G401 (cell line): ENCODE measurements around the gene DDN. TPM values are rescaled to one million over a fixed set of nuclear protein-coding genes. Genes with fewer than 3 reads are reported as not detected.
A peak's percentile ranks its signal among the peaks of the same experiment; 100 is the strongest.

Experiments used
- DNase-seq: peaks from one replicate; pipeline ENCODE4 v3.0.0-alpha.2; 2015; ENCODE audit warnings: low spot score
- in situ Hi-C: cut with HindIII; loops from 2 replicates; pipeline ENCODE4 v1.10.0; 2016; ENCODE audit warnings: low sequenced_read_pairs, mixed read lengths
- total RNA-seq: library from RNA; depleted of rRNA; stranded (reverse); fragments of >200 nt; shearing (Covaris generic); gene quantifications from 2 replicates; pipeline ENCODE4 v1.2.3, GENCODE V29; 2014

The DDN gene
- total RNA-seq, 1 experiment from 2014 or later = 5.2 TPM

DNA sequence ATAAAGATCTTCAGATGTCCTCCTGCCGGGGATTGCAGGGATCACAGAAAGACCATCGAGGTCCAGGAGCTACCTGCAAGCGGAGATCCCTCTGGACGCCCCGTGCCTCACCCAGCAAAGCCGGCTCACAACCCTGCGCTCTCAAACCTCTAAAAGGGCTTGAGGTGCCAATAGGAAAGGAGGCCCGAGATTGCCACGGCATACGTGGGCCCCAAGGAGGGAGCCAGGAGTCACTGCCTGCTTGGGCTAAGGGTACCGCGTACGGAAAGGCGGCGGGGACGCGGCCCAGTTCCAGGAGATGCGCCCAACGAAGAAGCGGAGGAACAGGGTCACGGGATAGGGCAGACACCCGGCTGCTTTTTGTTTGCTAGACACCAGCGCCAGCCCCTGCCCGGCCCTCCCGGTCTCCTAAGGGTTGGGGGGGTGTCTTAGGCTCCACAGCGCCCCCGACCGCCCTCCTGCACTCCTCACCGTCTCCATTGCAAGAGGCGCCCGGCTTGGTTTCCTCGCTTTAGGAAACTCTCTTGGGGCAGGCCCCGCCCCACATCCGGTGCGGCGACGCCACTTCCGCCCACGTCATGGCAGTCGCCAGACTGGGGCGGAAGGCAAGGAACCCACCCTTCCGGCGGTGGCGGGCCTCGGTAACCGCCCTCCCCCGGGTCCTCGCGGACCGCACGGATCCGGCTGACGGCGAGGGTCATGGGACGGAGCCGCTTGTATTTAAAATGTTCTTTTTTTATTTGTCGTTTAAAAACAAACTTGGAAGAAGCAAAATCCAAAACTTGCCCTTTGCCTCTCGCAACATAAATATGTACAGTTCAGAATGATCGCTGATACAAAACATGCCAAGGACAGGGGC lies 19.3 kb upstream of the DDN start, which contains the start of gene PRKAG1:
PRKAG1 (minus strand) TSS at position 516 of the 859 bp plus-strand sequence; CDS start at position 480, 36 bp downstream.
- peak; percentile 97 for DNase-seq
- in situ Hi-C loops = no loop called here

DNA sequence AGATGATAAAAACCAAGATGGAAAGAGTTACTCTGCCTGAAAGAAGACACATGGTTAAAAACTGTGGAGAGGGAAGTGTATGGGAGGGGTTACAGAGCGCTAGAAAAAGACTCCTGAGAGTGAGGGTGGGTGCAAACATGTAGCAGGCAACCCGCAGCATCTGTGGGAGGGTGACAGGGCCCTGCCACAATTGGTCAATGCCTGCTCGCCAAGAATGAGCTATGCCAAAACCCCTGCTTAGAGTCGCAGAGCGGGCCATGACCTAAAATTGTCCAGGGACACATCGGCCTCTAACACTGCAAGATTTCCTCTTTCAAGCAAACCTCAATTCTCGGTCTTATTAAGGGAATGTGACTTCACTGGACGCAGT lies 18.7 kb upstream of the DDN start:
- DNase-seq = no peak
- in situ Hi-C loops = no loop called here

DNA sequence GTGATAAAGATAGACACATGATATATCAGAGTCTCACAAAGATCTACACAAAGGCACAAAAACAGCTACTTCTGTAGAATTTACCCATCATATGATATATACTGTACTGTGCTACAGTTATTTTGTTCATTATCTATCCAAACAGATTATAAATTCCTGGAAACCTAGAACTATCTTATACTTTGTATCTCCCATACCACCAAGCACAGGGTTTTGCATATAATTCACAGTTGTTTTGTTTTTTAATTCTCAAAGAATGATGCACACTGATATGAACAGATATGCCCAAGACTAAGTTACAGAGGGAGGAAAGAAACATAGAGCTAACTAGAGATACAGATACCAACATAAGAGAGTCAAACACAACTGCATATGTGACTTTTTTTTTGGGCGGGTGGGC lies 16.0 kb upstream of the DDN start:
- in situ Hi-C loops = no loop called here
- DNase-seq = no peak

DNA sequence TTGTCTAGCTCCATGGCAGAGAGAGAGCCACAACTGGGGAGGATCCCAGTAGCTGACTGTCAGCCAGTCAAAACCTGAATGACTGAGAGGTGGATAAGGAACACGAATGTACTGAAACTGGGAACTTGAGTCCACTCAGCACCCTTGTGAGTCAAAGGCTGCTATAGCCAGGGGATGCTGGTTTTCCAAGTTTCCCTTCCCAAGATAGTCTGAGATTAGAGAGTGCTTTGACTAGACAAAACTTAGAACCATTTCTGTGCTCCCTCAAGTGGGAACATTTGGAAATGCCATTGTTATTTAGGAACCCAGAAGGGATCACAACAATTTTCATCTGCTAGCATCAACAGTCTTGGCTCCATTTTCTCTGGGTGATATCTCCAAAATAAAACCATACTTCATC lies 15.4 kb upstream of the DDN start:
- in situ Hi-C loops = no loop called here

DNA sequence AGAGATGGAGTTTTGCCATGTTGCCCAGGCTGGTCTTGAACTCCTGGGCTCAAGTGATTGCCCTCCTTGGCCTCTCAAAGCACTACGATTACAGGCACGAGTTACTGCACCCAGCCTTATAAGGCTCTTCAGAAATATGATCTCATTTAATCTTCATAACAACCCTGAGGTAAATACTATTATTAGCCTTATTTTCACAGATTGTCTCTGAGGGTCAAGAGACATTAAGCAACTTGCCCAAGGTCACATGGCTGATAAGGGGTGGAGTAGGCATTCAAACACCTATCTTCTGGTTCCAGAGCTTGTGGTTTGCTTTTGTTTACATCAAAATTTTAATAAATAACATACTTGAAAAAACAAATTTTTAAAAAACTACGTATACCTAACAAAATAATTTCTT lies 14.3 kb upstream of the DDN start:
- no peak for DNase-seq
- in situ Hi-C loops = no loop called here

More for the DNA sequence above, 15.4 kb upstream of the DDN start:
- DNase-seq = no peak

DNA sequence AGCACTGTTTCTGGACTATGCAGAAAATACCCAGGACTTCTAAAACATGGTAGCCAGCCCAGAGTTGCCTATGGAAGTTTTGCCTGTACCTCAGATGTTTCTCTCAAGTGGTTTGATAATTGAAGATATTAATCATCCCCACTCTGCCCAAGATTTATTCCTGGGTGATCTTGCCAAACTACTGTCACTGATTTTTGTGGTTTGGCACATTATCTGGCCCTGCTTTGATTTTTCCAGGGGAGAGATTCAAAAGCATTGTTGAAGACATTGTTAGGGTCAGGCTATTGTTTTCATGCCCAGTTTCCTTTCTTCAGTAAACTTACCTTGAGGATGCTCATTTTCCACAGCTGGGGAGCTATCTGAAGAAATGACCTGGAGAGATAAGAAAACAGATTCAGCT lies 13.6 kb upstream of the DDN start:
- DNase-seq = no peak
- in situ Hi-C loops = no loop called here

DNA sequence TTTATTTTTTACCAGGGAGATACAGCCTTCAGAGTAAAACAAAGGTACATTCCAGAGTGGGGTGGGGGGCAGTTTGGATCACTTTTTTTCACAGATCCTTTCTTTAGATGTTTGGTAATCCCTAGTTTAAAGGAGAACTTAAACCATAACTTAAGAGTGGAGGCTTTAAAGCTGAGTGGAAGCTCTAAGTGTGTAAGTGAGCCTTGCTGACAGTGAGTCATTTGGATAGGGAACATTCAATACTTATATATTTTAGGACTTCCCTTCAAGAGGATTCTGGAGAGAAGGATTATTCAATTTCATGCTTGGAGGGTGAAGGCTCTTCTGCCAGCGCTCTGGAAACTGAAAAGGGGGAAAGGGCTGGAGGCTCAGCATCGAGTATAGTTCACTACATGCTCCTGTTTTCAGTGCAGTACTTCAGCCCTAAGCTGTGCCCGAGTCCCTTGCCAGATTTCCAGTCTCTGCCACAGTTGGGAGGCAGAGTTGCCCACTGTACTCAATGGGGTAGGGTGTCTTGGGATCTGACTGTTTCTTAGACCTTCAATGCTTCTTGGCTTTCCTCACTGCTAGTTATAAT lies 11.0 kb upstream of the DDN start:
- in situ Hi-C loops = no loop called here
- DNase-seq = no peak

DNA sequence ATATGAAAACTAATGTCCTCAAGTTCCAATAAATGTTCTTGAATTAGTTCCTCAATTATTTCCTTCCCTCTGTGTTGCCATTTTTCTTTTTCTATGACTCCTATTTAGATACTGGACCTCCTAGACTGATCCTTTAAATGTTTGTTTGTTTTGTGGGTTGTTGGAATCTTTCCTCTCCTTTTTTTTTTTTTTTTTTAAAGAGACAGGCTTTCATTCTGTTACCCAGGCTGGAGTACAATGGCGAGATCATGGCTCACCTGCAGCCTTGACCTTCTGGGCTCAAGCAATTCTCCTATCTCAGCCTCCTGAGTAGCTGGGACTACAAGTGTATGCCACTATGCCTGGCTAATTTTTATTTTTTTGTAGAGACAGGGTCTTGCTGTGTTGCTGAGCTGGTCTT lies 9.8 kb upstream of the DDN start:
- DNase-seq = no peak
- in situ Hi-C loops = no loop called here

DNA sequence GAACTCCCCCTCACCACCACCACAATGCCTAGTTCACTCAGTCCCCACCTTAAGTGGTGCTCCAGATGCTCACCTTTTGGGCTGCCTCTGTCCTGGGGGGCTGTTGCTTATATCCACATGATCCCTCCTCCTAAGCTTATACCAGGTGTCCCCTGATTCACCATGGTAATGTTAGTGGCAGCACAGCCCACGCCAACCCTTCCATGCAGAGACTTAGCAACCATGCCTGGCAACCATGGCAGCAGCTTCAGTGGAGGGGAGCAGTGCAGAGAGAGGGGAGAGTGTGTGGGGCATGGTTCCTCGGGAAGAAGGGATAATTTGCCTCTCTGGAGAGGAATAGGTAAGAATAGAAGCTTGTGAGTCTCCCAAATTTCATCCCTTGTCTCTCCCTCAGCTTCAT lies 1.2 kb upstream of the DDN start:
- in situ Hi-C loops = no loop called here
- DNase-seq = no peak

DNA sequence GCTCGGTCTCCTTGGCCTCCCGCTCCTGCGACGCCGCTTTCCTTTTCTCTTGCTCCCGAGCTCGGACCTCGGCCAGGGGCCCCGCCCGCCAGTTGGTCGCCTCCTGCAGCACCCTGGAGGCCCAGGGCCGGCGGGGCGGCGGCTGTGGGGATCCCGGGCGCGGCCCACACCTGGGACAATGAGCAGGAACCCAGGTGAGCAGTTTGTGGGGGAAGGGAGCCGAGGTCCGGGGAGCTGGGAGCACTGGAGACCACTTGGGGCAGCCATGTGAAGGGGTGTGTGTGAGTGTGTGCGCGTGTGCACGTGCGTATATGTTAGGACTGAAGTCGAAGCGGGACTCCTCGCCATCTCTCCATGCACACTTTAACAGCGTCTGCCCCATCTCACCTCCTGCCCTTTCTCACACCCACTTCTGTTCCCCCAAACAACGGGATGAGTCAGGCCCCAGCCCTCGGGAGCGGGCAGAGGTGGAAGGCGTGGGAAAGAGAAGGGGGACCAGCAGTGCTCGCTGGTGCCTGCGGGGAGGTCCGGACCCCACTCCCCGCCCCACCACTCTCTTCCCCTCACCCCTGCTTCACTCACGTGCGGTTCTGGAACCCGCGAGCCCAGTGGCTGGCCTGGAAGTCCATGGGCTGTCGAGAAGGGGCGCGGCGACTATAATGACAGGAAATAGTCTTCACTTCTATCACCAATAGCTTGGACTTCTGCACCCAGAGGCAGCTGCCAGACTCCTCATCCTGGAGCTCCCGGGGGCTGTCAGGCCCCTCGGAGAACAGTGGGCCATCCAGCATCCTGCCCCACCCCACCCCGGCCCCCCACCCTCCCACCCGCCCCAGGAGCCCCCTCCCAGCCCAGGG lies 450 bp downstream of the DDN start:
- in situ Hi-C loops = no loop called here
- no peak for DNase-seq

DNA sequence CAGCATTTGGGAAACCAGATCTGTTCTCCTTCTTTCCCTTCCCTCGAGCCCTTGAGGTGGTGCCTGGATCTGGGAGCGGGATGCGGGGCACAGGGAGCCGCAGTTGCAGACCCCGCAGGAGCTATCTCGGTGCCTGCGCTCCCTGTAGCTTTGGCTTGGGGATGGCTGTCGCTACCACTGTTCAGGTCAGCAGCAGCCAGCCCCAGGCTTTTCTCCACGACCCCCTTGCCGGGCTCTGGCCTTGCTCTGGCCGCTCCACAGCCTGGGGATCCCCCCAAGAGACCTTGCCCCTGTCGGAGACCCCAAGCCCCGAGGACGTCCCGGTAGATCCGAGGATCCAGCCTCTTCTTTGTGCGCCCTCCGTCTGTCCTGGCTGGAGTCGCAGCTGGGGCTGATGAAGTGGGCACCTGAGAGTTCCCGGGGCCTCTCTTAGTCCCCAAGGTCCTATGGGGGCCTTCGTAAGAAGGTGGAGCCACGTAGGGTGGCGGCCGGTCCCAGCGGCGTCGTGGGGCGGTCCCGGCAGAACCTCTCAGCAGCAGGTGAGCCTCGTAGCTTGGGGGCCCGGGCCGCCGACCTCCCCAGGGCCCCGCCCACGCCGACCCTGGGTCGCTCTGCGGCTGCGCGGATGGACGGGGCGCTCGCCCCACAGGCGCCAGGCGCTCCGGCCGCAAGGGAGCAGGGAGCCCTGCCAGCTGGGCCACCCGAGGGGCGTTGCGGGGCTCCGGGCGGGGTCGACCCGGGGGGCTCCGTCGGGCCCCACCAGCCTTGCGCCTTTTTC lies 1.3 kb downstream of the DDN start:
- in situ Hi-C loops = no loop called here
- no peak for DNase-seq

DNA sequence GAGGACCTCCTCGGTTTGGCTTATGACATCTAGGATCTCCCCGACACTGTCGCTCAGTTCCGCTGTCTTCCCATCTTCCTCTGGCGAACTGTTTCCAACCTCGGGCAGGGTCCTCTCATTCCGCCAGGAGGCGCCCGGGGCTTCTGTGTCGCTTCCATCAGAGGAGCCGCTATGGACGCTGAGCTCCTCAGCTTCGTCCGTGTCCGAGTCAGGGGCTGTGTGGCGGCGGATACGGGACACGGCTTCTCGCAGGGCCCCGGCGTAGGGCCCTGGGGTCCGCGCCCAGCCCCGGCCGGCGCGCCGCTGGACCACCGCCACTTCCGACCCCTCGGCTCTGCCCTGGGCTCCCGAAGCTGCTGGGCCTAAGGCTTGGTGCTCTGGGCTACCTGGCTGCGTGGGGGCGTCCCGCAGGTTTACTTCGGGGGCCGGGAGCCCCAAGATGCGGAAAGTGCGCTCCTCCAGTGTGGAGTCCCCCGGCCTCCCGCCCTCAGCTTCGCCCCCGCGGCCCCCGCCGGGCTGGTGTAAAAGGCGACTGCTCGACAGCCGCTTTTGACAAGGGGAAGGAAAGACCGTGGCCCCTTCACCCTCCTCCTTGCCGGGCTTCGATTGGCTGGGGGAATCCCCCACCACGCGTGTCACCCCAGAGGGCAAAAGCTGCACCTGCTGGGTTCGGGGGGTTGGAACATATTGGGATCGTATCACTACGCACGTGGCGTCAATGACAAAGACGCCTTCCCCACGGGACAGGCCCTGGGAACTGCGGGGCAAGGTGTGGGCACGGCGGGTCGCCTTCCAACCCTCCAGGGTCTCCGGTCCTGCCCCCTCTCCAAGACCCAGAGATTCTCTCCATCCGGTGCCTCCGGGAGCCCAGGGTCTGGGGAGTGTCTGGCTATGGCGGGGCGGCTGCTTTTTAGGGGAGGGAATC lies 2.1 kb downstream of the DDN start:
- DNase-seq = peak; percentile 79
- in situ Hi-C loops = no loop called here

DNA sequence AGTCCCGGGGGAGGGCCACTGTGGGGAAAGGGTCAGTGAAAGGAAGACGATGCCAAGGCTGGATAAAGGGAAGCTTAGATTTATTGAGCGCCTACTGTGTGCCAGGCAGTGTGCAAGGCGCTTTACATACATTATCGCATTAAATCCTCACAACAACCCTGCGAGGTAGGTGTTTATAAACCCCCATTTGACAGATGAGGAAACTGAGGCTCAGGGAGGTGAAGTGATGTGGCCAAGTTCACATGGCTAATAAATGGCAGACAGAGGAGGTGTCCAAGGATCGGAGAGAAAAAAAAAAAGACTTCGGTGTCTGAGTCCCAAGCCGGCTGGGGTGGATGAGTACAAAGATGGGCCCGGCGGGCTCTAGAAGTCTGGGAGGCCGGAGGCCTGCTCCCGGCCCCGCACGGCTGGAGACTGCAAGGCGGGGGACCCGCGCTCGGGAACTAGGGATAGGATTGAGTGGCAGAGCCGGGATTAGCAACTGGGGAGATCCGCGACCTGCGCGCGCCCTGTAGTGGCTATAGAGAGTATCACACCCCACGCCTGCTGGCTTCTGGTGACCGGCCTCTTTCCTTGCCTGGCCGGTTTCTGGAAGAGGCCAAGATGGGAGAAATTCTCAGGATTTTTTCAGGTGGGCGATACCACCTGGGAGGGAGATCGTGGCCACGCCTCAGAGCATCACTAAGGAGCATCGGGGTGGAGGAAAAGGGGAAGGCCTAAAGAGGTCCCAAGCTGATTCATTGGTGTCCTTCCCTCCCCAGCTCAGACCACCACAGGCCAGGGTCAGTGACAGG lies 3.9 kb downstream of the DDN start:
- peak; percentile 85 for DNase-seq
- in situ Hi-C loops = no loop called here

DNA sequence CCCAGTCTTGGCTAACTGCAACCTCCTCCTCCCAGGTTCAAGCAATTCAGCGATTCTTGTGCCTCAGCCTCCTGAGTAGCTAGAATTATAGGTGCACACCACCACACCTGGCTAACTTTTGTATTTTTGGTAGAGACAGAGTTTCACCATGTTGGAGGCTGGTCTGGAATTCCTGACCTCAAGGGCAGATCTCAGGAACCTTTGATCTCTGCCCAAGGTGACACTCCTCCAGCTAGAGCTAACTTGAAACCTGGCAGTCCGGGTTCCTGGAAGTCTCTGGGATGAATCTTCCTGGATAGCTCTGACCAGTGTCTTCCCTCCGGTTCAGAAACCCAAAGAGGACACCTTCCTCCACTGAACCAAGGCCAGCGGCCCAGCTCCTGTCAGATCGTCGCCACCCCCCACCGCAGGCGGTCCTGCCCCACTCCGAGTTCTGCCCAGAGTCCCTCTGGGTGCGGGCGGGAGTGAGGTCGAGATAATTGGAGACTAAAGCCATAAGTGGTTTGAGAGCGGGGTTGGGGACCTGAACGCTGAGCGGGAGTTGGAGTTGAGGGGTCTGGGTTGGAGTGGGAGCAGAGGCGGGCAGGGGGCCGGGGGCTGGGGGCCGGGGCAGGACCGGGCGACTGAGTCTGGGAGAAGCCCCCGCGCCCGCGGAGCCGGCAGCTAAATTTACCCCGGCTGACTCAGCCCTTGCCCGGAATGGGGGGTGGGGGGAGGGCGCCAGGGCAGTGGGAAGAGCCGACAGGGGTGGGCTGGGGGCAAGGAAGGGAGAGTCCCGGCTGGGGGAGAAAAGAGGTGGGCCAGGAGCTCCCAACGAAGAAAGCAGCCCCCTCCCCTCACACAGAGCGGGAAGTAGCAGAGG lies 4.7 kb downstream of the DDN start:
- DNase-seq = no peak
- in situ Hi-C loops = no loop called here

DNA sequence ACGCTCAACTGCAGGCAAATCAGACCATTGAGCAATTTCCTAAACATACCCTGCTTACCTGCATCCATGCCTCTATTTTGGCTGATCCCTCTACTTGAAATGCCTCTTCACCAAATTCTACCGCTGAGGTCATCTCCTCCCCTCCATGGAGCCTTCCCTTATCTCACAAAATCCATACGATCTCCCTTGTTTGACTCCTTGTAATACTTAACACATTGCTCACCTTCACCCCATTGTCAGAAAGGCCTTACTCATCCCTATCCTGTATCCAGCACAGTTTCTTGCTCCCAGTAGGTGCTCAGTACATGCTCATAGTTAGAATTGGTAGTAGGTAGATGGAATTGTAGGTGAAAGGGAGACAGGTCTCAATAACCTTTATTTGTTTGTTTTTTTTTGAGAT lies 5.4 kb downstream of the DDN start:
- in situ Hi-C loops = no loop called here
- no peak for DNase-seq

DNA sequence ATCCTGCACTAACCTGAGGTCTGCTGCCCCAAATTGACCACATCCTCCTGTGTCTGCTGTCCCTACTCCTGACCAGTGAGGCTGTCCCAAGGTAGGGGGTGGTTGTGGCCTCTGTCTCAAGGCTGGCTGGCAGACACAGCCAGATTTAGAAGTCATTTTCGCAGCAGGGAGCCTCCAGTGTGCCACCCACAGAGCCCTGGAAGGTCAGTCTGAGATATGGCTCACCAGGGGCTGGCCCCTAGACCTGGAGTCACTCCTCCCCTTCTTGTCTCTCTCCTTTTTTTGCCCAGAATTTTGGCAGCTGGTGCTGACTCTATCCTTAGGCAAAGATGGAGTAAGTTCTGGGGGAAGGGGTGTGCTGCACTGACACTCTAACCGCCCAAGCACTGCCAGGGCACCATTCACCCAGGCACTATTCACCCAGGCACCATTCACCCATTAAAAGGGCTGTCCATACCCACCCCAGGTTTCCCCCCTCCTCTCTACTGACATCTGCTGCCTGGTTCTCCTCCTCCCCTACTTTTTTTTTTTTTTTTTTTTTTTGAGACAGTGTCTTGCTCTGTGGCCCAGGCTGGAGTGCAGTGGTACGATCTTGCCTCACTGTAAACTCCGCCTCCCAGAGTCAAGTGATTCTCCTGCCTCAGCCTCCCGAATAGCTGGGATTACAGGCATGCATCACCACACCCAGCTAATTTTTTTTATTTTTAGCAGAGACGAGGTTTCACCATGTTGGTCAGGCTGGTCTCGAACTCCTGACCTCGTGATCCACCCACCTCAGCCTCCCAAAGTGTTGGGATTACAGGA lies 7.7 kb downstream of the DDN start:
- in situ Hi-C loops = no loop called here
- DNase-seq = no peak
